ENCODE results near the gene TPCN2.
A peak's percentile ranks its signal among the peaks of the same experiment; 100 is the strongest.
"Not testable (repeated sequence)": the region's sequence is repeated elsewhere in the genome, so short reads cannot be mapped to it uniquely, and the experiment has no call there.

The TPCN2 gene

GRCh38 chr11:69075421-69076128 is 26.8 kb downstream of the TPCN2 start:
- peak; percentile 91 for DNase-seq (ENCODE audit: low spot score)
- peak; percentile 74 for FAIRE-seq

- peak; percentile 81 for DNase-seq (ENCODE audit: low spot score)
- FAIRE-seq = peak; percentile 80
Observed at GRCh38 chr11:69076129-69076791, 27.5 kb downstream of the TPCN2 start.

- FAIRE-seq; DNase-seq (ENCODE audit: low spot score): not testable (repeated sequence)
Observed at GRCh38 chr11:69076977-69077376, 28.2 kb downstream of the TPCN2 start.

GRCh38 chr11:69078508-69078907 is 29.8 kb downstream of the TPCN2 start:
- no peak for DNase-seq (ENCODE audit: low spot score)
- no peak for FAIRE-seq

- FAIRE-seq (no peak), DNase-seq (ENCODE audit: low spot score) (no peak)
Observed at GRCh38 chr11:69078930-69079605, 30.3 kb downstream of the TPCN2 start.

- FAIRE-seq (no peak), DNase-seq (ENCODE audit: low spot score) (no peak)
Observed at GRCh38 chr11:69079661-69080256, 31.0 kb downstream of the TPCN2 start.

GRCh38 chr11:69080257-69080995 is 31.7 kb downstream of the TPCN2 start:
- DNase-seq (ENCODE audit: low spot score) = peak; percentile 72
- peak; percentile 51 for FAIRE-seq

- DNase-seq (ENCODE audit: low spot score) = no peak
Observed at GRCh38 chr11:69081180-69081579, 32.4 kb downstream of the TPCN2 start.

GRCh38 chr11:69083531-69084247 is 35.0 kb downstream of the TPCN2 start:
- no peak for DNase-seq (ENCODE audit: low spot score)
- no peak for FAIRE-seq

More at GRCh38 chr11:69081180-69081579, 32.4 kb downstream of the TPCN2 start:
- no peak for FAIRE-seq

GRCh38 chr11:69084371-69084770 is 35.6 kb downstream of the TPCN2 start:
- FAIRE-seq (no peak), DNase-seq (ENCODE audit: low spot score) (no peak)

GRCh38 chr11:69085490-69086095 is 36.9 kb downstream of the TPCN2 start:
- FAIRE-seq = no peak

GRCh38 chr11:69086152-69087132 is 37.7 kb downstream of the TPCN2 start:
- DNase-seq (ENCODE audit: low spot score) (no peak), FAIRE-seq (no peak)

More at GRCh38 chr11:69085490-69086095, 36.9 kb downstream of the TPCN2 start:
- no peak for DNase-seq (ENCODE audit: low spot score)

- DNase-seq (ENCODE audit: low spot score) = no peak
- no peak for FAIRE-seq
Observed at GRCh38 chr11:69087133-69087524, 38.4 kb downstream of the TPCN2 start.

GRCh38 chr11:69087811-69088210 is 39.1 kb downstream of the TPCN2 start:
- no peak for FAIRE-seq
- DNase-seq (ENCODE audit: low spot score) = no peak

GRCh38 chr11:69088676-69089146 is 40.0 kb downstream of the TPCN2 start:
- FAIRE-seq = no peak

GRCh38 chr11:69089258-69089657 is 40.5 kb downstream of the TPCN2 start:
- DNase-seq (ENCODE audit: low spot score) (peak; percentile 74), FAIRE-seq (peak; percentile 70)

More at GRCh38 chr11:69088676-69089146, 40.0 kb downstream of the TPCN2 start:
- DNase-seq (ENCODE audit: low spot score) = peak; percentile 27

- FAIRE-seq (no peak), DNase-seq (ENCODE audit: low spot score) (no peak)
Observed at GRCh38 chr11:69091638-69092165, 43.0 kb downstream of the TPCN2 start.

GRCh38 chr11:69092263-69092662 is 43.5 kb downstream of the TPCN2 start:
- DNase-seq (ENCODE audit: low spot score) = no peak
- no peak for FAIRE-seq
